ENCODE data around the gene IFNG. TPM values are rescaled to one million over a fixed set of nuclear protein-coding genes. Genes with fewer than 3 reads are reported as not detected.
A peak's percentile ranks its signal among the peaks of the same experiment; 100 is the strongest.

IFNG gene
- total RNA-seq, 1 experiment from 2014 or later: not detected

GRCh38 chr12:68158432-68158831 lies 1.1 kb downstream of the IFNG start:
- no peaks in the 10 kb centered on the region for H3K27me3 ChIP-seq (ENCODE audit: insufficient read depth, low read length)
- no peaks in the 10 kb centered on the region for H3K4me1 ChIP-seq (ENCODE audit: insufficient read depth, low read length)
- no peak overlapping the region for H3K56ac ChIP-seq (ENCODE audit: insufficient read length, low read depth, low read length)
- H4K91ac ChIP-seq (ENCODE audit: insufficient read length, low read depth, low read length): no peak overlapping the region
- Mint-ChIP-seq H3K27ac (no peak overlapping the region; a peak in 1 of 7 replicates), H3K4me3 (no peak overlapping the region), H3K36me3 (ENCODE audit: insufficient read depth in 1 of 3, low read depth in 3 of 3) (no peaks in the 10 kb centered on the region), H3K4me1 (peaks cover 0 to 2% of the 10 kb centered on the region in 2 experiments; a peak in 1 of 4 replicates), H3K27me3 (ENCODE audit: low read depth) (no peaks in the 10 kb centered on the region; the same call in 1 of the 2 replicates), H3K9me3 (no peaks in the 10 kb centered on the region)
- DNase-seq: no peak
- H2BK5ac ChIP-seq (ENCODE audit: insufficient read length, low read length): no peak overlapping the region
- H3K79me2 ChIP-seq (ENCODE audit: insufficient read depth, low read length): no peaks in the 10 kb centered on the region
- H2BK120ac ChIP-seq (ENCODE audit: low read depth, low read length, poor library complexity, severe bottlenecking): no peak overlapping the region
- H4K5ac ChIP-seq (ENCODE audit: insufficient read length, low read depth, low read length): no peak overlapping the region
- H3T11ph ChIP-seq (ENCODE audit: low read length): no peak overlapping the region
- H3K14ac ChIP-seq (ENCODE audit: insufficient read depth, low read length): no peak overlapping the region
- H2BK15ac ChIP-seq (ENCODE audit: low read depth, low read length): no peak overlapping the region
- no peak overlapping the region for H3K18ac ChIP-seq (ENCODE audit: insufficient read length, low read depth, low read length)
- no peaks in the 10 kb centered on the region for H3K23me2 ChIP-seq (ENCODE audit: insufficient read length, low read depth, low read length, poor library complexity, severe bottlenecking)
- H3K23ac ChIP-seq (ENCODE audit: insufficient read length, low read depth, low read length): no peak overlapping the region
- H4K20me1 ChIP-seq (ENCODE audit: control insufficient read depth, insufficient read depth, insufficient read length): no peaks in the 10 kb centered on the region
- H3K27ac ChIP-seq (ENCODE audit: insufficient read length, low read depth, low read length): no peak overlapping the region
- no peak overlapping the region for H3K4me2 ChIP-seq (ENCODE audit: insufficient read depth, insufficient read length, low read length)
- H2AFZ ChIP-seq (ENCODE audit: low read length): no peak overlapping the region
- no peak overlapping the region for H3K4ac ChIP-seq (ENCODE audit: low read depth, low read length)
- no peaks in the 10 kb centered on the region for H3K9me3 ChIP-seq (ENCODE audit: control insufficient read depth, low read depth, low read length)
- H2AK5ac ChIP-seq (ENCODE audit: insufficient read length, low read length): no peak overlapping the region
- WGBS (ENCODE audit: extremely low coverage, insufficient read length, low lambda C conversion rate): no CpG with 5 or more reads among the region's 2 CpGs
- no peak overlapping the region for H2BK20ac ChIP-seq (ENCODE audit: low read depth, low read length, poor library complexity, severe bottlenecking)
- no peak overlapping the region for H2BK12ac ChIP-seq (ENCODE audit: insufficient read length, low read depth, low read length)
- H3K9ac ChIP-seq (ENCODE audit: extremely low read depth, insufficient read length, low read length): no peak overlapping the region
- H4K8ac ChIP-seq (replicated peaks; ENCODE audit: insufficient read length, low read depth, low read length): no peak overlapping the region
- H3K79me1 ChIP-seq (ENCODE audit: insufficient read depth, low read depth, low read length, poor library complexity, severe bottlenecking): no peaks in the 10 kb centered on the region
- peak; percentile 78 for TF ChIP-seq CTCF (conservative IDR thresholded peaks at IDR 0.05)

Measured in H9 (cell line).